ENCODE results near the gene LTB4R. TPM values are rescaled to one million over a fixed set of nuclear protein-coding genes. Genes with fewer than 3 reads are reported as not detected.

The LTB4R gene
- total RNA-seq, 1 donor, result 1.3 TPM

DNA sequence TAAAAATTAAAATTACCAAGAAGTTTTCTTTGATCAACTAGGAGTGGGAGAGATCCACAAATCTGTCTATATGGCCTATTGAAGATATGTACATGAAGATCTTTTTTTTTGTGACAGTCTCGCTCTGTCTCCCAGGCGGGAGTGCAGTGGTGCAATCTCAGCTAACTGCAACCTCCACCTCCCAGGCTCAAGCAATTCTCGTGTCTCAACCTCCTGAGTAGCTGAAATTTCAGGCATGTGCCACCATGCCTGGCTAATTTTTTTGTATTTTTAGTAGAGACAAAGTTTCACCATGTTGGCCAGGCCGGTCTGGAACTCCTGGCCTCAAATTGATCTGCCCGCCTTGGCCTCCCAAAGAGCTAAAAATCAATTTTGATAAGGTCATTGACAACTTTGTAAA, 52.1 kb downstream of the LTB4R start:
- no peak for DNase-seq (ENCODE audit: low read depth)
- H3K4me3 ChIP-seq (ENCODE audit: low read depth, low read length), result no peak overlapping the region
- TF ChIP-seq, protein P1, sequence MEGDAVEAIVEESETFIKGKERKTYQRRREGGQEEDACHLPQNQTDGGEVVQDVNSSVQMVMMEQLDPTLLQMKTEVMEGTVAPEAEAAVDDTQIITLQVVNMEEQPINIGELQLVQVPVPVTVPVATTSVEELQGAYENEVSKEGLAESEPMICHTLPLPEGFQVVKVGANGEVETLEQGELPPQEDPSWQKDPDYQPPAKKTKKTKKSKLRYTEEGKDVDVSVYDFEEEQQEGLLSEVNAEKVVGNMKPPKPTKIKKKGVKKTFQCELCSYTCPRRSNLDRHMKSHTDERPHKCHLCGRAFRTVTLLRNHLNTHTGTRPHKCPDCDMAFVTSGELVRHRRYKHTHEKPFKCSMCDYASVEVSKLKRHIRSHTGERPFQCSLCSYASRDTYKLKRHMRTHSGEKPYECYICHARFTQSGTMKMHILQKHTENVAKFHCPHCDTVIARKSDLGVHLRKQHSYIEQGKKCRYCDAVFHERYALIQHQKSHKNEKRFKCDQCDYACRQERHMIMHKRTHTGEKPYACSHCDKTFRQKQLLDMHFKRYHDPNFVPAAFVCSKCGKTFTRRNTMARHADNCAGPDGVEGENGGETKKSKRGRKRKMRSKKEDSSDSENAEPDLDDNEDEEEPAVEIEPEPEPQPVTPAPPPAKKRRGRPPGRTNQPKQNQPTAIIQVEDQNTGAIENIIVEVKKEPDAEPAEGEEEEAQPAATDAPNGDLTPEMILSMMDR (IDR thresholded peaks at IDR 0.05; ENCODE audit: insufficient read depth, low read depth, low read length), result no peak

DNA sequence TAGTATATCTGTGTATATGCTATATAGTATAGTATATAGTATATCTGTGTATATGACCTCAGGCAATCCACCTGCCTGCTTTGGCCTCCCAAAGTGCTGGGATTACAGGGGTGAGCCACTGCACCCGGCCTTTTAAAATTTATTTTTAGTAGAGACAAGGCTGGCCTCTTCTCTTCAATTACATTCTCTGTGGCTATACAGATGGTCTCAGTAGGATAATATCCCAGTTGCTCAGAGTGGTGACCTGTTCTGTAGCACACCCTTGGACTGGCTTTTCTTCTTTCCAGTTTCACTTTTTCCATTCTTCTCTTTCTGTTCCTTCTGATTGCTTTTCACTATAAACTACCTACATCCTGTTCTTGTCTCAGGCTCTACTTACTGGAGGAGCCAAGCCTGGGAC, 53.5 kb downstream of the LTB4R start:
- TF ChIP-seq, protein P1 (IDR thresholded peaks at IDR 0.05; ENCODE audit: insufficient read depth, low read depth, low read length), result no peak
- DNase-seq (ENCODE audit: low read depth), result no peak
- H3K4me3 ChIP-seq (ENCODE audit: low read depth, low read length), result no peak overlapping the region

DNA sequence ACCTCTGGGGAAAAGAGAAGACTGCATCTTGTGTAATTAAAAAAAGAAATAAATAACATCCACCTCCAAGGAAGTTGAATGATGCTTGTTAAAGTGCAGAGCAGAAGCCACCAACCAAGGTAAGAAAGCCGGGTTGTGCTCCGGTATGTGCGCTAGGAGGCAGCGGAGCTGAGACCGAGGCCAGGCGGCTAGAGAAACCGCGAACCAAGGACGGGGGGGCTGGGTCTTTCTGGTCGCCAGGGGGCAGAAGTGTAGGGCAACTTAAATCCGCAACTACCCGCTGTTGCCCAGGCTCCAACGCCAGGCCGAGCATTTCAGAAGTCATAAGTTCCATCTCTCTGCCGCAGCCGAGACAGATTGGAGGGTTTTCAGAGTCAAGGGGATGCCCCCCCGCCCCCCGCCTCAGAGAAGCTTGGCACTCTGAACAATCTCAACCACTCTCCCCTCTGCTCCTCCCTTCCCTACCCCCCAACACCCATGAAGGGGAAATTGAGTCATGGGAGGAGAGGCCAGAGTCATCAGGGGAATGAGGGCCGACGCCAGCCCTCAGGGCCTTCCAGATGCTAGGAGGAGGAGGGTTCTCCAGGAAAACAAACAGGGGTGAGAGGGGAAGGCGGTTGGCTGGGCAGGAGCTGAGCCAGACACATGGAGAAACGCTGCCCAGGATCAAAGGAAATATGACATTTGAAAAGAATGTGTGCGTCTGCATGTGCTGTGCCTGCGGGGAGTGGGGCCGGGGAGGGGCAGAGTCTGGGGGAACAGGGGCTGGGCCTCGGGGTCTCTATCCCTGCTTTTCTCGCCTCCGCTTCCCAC, 54.5 kb downstream of the LTB4R start:
- peak; percentile 93 for DNase-seq (ENCODE audit: low read depth)
- peak overlapping the region; percentile 96 for H3K4me3 ChIP-seq (ENCODE audit: low read depth, low read length)
- TF ChIP-seq, protein P1 (IDR thresholded peaks at IDR 0.05; ENCODE audit: insufficient read depth, low read depth, low read length), result peak; percentile 91

DNA sequence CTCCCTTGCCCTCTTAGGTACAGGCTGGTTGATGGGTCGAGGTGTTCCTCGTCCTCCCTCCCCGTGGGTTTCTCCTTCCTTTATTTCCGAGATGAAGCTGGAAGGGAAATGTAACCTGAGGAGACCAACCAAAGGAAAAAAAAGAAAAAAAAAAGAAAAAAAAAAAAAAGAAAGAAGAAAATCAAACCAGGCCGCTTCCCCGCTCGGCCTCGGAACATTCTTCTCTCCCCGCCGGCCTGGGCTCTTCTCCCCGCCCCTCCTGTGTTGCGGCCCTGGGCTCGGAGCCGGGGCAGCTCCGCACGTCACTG, 55.1 kb downstream of the LTB4R start:
- H3K4me3 ChIP-seq (ENCODE audit: low read depth, low read length), result peak overlapping the region; percentile 96
- no peak for DNase-seq (ENCODE audit: low read depth)
- TF ChIP-seq, protein P1 (IDR thresholded peaks at IDR 0.05; ENCODE audit: insufficient read depth, low read depth, low read length), result no peak

DNA sequence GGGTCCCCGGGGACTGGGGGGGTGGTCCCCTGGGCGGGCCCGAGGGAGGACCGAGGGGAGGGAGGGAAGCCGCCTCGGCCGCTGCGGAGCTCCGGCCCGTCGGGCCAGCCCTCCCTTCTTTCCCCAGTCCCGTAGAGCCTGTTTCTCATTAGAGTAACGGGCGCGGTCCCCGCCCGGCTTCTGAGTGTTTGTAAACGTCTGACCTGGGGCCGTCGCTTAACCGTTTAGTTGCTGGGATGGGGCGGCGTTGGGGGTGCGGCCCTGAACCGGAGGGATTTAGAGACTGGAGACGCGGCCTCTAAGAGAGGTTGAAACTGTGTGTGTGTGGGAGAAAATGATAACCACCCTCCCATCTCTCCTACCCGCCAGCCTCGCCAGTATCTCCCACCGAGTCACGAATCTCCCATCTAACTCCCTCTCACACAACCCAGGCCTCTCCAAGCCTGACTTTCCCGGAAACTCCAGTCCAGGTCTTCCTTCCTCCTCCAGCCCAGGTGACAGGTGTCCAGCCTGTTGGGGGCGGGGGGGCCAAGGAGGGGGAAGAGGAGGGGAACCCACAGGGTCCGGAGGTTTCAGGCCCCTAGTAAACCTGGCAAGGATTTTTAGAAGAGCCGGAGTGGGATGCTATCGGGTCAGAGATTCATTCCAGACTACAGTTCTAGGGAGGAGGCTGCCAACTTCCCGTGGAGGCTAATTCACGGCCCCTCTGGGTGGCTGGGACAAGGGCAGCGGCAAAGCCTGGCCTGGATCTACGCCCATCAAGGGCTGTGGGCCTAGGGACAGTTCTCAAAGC, 55.6 kb downstream of the LTB4R start:
- peak; percentile 96 for DNase-seq (ENCODE audit: low read depth)
- H3K4me3 ChIP-seq (ENCODE audit: low read depth, low read length), result peak overlapping the region; percentile 96

More for the DNA sequence above, 55.6 kb downstream of the LTB4R start:
- TF ChIP-seq, protein P1 (IDR thresholded peaks at IDR 0.05; ENCODE audit: insufficient read depth, low read depth, low read length), result no peak

Small RNAs within 50 kb of the gene (small RNA-seq; reads per million reads assigned to genes)
- gene RF00026, result not detected

Other genes with a start within 250 kb of the LTB4R start
- gene CPNE6, start 239.9 kb upstream of the LTB4R start, total RNA-seq, result not detected in 2 replicates
- 13.0 and 33.2 TPM in 2 replicates for gene PCK2, start 217.2 kb upstream of the LTB4R start, total RNA-seq
- 45.1 and 47.9 TPM in 2 replicates for gene DCAF11, start 196.7 kb upstream of the LTB4R start, total RNA-seq
- gene NRL, start 196.6 kb upstream of the LTB4R start, total RNA-seq, result 0.86 and 1.3 TPM in 2 replicates
- not detected in 2 replicates for gene FITM1, start 180.8 kb upstream of the LTB4R start, total RNA-seq
- 95.7 and 147 TPM in 2 replicates for gene PSME1, start 175.3 kb upstream of the LTB4R start, total RNA-seq
- 9.9 and 17.4 TPM in 2 replicates for gene EMC9, start 169.9 kb upstream of the LTB4R start, total RNA-seq
- 141 and 151 TPM in 2 replicates for gene PSME2, start 164.9 kb upstream of the LTB4R start, total RNA-seq
- 37.4 and 38.0 TPM in 2 replicates for gene RNF31, start 164.0 kb upstream of the LTB4R start, total RNA-seq
- 67.6 and 96.7 TPM in 2 replicates for gene IRF9, start 150.2 kb upstream of the LTB4R start, total RNA-seq
- gene REC8, start 139.4 kb upstream of the LTB4R start, total RNA-seq, result 4.2 and 4.7 TPM in 2 replicates
- 39.6 and 41.9 TPM in 2 replicates for gene IPO4, start 122.7 kb upstream of the LTB4R start, total RNA-seq
- 64.4 and 96.3 TPM in 2 replicates for gene TM9SF1, start 116.1 kb upstream of the LTB4R start, total RNA-seq
- gene TSSK4, start 105.8 kb upstream of the LTB4R start, total RNA-seq, result under 0.01 and 0.32 TPM in 2 replicates
- gene CHMP4A, start 98.0 kb upstream of the LTB4R start, total RNA-seq, result 13.8 and 15.8 TPM in 2 replicates
- gene MDP1, start 95.4 kb upstream of the LTB4R start, total RNA-seq, result 8.6 and 15.5 TPM in 2 replicates
- gene NEDD8, start 79.1 kb upstream of the LTB4R start, total RNA-seq, result 114 and 128 TPM in 2 replicates
- gene GMPR2, start 78.6 kb upstream of the LTB4R start, total RNA-seq, result 76.7 and 87.7 TPM in 2 replicates
- gene TINF2, start 68.9 kb upstream of the LTB4R start, total RNA-seq, result 43.2 and 60.9 TPM in 2 replicates
- gene TGM1, start 48.3 kb upstream of the LTB4R start, total RNA-seq, result 0.64 and 2.2 TPM in 2 replicates
- 25.8 and 28.1 TPM in 2 replicates for gene RABGGTA, start 39.9 kb upstream of the LTB4R start, total RNA-seq
- gene DHRS1, start 11.7 kb upstream of the LTB4R start, total RNA-seq, result 8.7 and 13.8 TPM in 2 replicates
- gene NOP9, start 11.7 kb upstream of the LTB4R start, total RNA-seq, result 24.5 and 29.4 TPM in 2 replicates
- gene CIDEB, start 3.5 kb upstream of the LTB4R start, total RNA-seq, result 1.3 and 3.0 TPM in 2 replicates
- gene LTB4R2, start 1.4 kb upstream of the LTB4R start, total RNA-seq, result 3.9 and 6.8 TPM in 2 replicates
- gene ADCY4, start 23.6 kb downstream of the LTB4R start, total RNA-seq, result 4.2 and 18.1 TPM in 2 replicates
- 0.32 and 3.9 TPM in 2 replicates for gene RIPK3, start 28.5 kb downstream of the LTB4R start, total RNA-seq
- gene NFATC4, start 56.7 kb downstream of the LTB4R start, total RNA-seq, result 56.4 and 68.2 TPM in 2 replicates
- gene NYNRIN, start 87.5 kb downstream of the LTB4R start, total RNA-seq, result 11.6 and 15.5 TPM in 2 replicates
- gene CBLN3, start 118.2 kb downstream of the LTB4R start, total RNA-seq, result 1.7 and 2.3 TPM in 2 replicates
- gene KHNYN, start 118.5 kb downstream of the LTB4R start, total RNA-seq, result 43.2 and 47.4 TPM in 2 replicates
- 9.5 and 13.5 TPM in 2 replicates for gene SDR39U1, start 131.3 kb downstream of the LTB4R start, total RNA-seq
- gene CMA1, start 196.8 kb downstream of the LTB4R start, total RNA-seq, result not detected in 2 replicates

All from fibroblast of villous mesenchyme (primary cell).